GM18520 (cell line): ENCODE results near the gene EFNA5.
"Not testable (repeated sequence)": the region's sequence is repeated elsewhere in the genome, so short reads cannot be mapped to it uniquely, and the experiment has no call there.

ENCODE experiments used
- ATAC-seq: cut with Tn5 transposase; IDR thresholded peaks from one replicate; pipeline ENCODE4 v1.9.1; 2021; ENCODE audit not compliant: unreplicated experiment

The EFNA5 gene

GRCh38 chr5:107466233-107466769, 204.4 kb downstream of the EFNA5 start:
- ATAC-seq, result no peak

GRCh38 chr5:107464876-107465275, 205.9 kb downstream of the EFNA5 start:
- no peak for ATAC-seq

GRCh38 chr5:107464416-107464815, 206.3 kb downstream of the EFNA5 start:
- no peak for ATAC-seq

- ATAC-seq, result no peak
Observed at GRCh38 chr5:107463731-107464130, 207.0 kb downstream of the EFNA5 start.

- ATAC-seq, result no peak
Observed at GRCh38 chr5:107461770-107462169, 209.0 kb downstream of the EFNA5 start.

- ATAC-seq, result no peak
Observed at GRCh38 chr5:107460789-107461188, 209.9 kb downstream of the EFNA5 start.

- ATAC-seq, result no peak
Observed at GRCh38 chr5:107459605-107460004, 211.1 kb downstream of the EFNA5 start.

GRCh38 chr5:107458322-107458721, 212.4 kb downstream of the EFNA5 start:
- ATAC-seq, result no peak

- no peak for ATAC-seq
Observed at GRCh38 chr5:107457881-107458280, 212.9 kb downstream of the EFNA5 start.

GRCh38 chr5:107457138-107457537, 213.6 kb downstream of the EFNA5 start:
- no peak for ATAC-seq

- peak; percentile 72 for ATAC-seq
Observed at GRCh38 chr5:107456281-107456715, 214.4 kb downstream of the EFNA5 start.

- ATAC-seq, result no peak
Observed at GRCh38 chr5:107455111-107455544, 215.6 kb downstream of the EFNA5 start.

- not testable (repeated sequence) for ATAC-seq
Observed at GRCh38 chr5:107451827-107452226, 218.9 kb downstream of the EFNA5 start.

GRCh38 chr5:107451028-107451427, 219.7 kb downstream of the EFNA5 start:
- no peak for ATAC-seq

GRCh38 chr5:107450531-107450930, 220.2 kb downstream of the EFNA5 start:
- ATAC-seq, result no peak

- ATAC-seq, result no peak
Observed at GRCh38 chr5:107449369-107449768, 221.4 kb downstream of the EFNA5 start.

- no peak for ATAC-seq
Observed at GRCh38 chr5:107447587-107447986, 223.2 kb downstream of the EFNA5 start.

- no peak for ATAC-seq
Observed at GRCh38 chr5:107446972-107447371, 223.8 kb downstream of the EFNA5 start.

GRCh38 chr5:107444300-107444699, 226.4 kb downstream of the EFNA5 start:
- ATAC-seq, result no peak

- no peak for ATAC-seq
Observed at GRCh38 chr5:107443897-107444296, 226.8 kb downstream of the EFNA5 start.

GRCh38 chr5:107442452-107442851, 228.3 kb downstream of the EFNA5 start:
- ATAC-seq, result no peak

GRCh38 chr5:107439832-107440231, 230.9 kb downstream of the EFNA5 start:
- no peak for ATAC-seq

GRCh38 chr5:107437986-107438510, 232.7 kb downstream of the EFNA5 start:
- ATAC-seq, result no peak
